IMR-90 (cell line): ENCODE results near the gene DDX46. TPM values are rescaled to one million over a fixed set of nuclear protein-coding genes. Genes with fewer than 3 reads are reported as not detected.
A peak's percentile ranks its signal among the peaks of the same experiment; 100 is the strongest.

Experiments
- ATAC-seq: fragments of 200-7000 bp; cut with Tn5 transposase; 2 replicates; pipeline ENCODE4 v1.9.1; 2020; ENCODE audit warnings: low read depth, mild to moderate bottlenecking, moderate library complexity
- BruUV-seq: library from RNA; stranded (reverse); fragments of 400-500 nt; replicated peaks from 2 replicates; lab custom pipeline; 2021; lab: Mats Ljungman, UMichigan
- CTCF ChIA-PET: fragments of 300-600 bp; formaldehyde crosslinking; extraction: SDS; loops from one replicate; lab custom pipeline; 2021; ENCODE audit warnings: antibody characterized with exemption; lab: Yijun Ruan, JAX
- POLR2A ChIA-PET: fragments of 300-600 bp; sonication (Branson Sonifier 250); formaldehyde crosslinking; loops from one replicate; lab custom pipeline; 2022; ENCODE audit warnings: antibody characterized with exemption; ENCODE audit not compliant: unreplicated experiment; lab: Charles Lee
- DNase-seq: peaks from one replicate; pipeline ENCODE4 v3.0.0; 2013
- H2AFZ ChIP-seq: replicated peaks from 2 replicates; pipeline ENCODE3; 2013; ENCODE audit warnings: low read length, mild to moderate bottlenecking; ENCODE audit not compliant: poor library complexity
- H2AK5ac ChIP-seq: 2 replicates; pipeline ENCODE4 v1.6.1; 2013; ENCODE audit warnings: low read depth, low read length, inconsistent platforms
- H2AK9ac ChIP-seq: replicated peaks from 2 replicates; pipeline ENCODE3; 2013; ENCODE audit warnings: mild to moderate bottlenecking, low read depth, low read length, moderate library complexity; ENCODE audit not compliant: poor library complexity
- H2BK120ac ChIP-seq: 2 replicates; pipeline ENCODE4 v1.6.1; 2013; ENCODE audit warnings: low read depth, low read length, inconsistent platforms
- H2BK15ac ChIP-seq: 3 replicates; pipeline ENCODE4 v1.6.1; 2013; ENCODE audit warnings: low read depth, low read length, inconsistent platforms
- H2BK20ac ChIP-seq: 2 replicates; pipeline ENCODE4 v1.6.1; 2013; ENCODE audit warnings: low read depth, mild to moderate bottlenecking, inconsistent platforms, low read length, moderate library complexity
- H2BK5ac ChIP-seq: 2 replicates; pipeline ENCODE4 v1.6.1; 2013; ENCODE audit warnings: mild to moderate bottlenecking, low read depth, low read length, inconsistent platforms; ENCODE audit not compliant: poor library complexity, severe bottlenecking
- H3K14ac ChIP-seq: replicated peaks from 2 replicates; pipeline ENCODE4 v1.6.1; 2013; ENCODE audit warnings: low read depth, low read length, inconsistent platforms
- H3K18ac ChIP-seq: 2 replicates; pipeline ENCODE4 v1.6.1; 2013; ENCODE audit warnings: low read depth, low read length, control low read depth
- H3K23ac ChIP-seq: 2 replicates; pipeline ENCODE4 v1.6.1; 2013; ENCODE audit warnings: low read depth, low read length, inconsistent platforms
- H3K27ac ChIP-seq: 2 replicates; pipeline ENCODE4 v1.5.1; 2013; ENCODE audit warnings: mild to moderate bottlenecking, control low read depth, low read length; ENCODE audit not compliant: insufficient read depth
- H3K27me3 ChIP-seq: 2 replicates; pipeline ENCODE4 v1.6.1; 2013; ENCODE audit warnings: low read length; ENCODE audit not compliant: control insufficient read depth, insufficient read depth
- H3K36me3 ChIP-seq: 2 replicates; pipeline ENCODE4 v1.6.1; 2013; ENCODE audit warnings: low read length, mixed read lengths; ENCODE audit not compliant: control insufficient read depth, insufficient read depth
- H3K4ac ChIP-seq: 2 replicates; pipeline ENCODE4 v1.6.1; 2013; ENCODE audit warnings: low read depth, low read length, inconsistent platforms
- H3K4me1 ChIP-seq: 2 replicates; pipeline ENCODE4 v1.6.1; 2013; ENCODE audit warnings: low read length, mixed read lengths; ENCODE audit not compliant: control insufficient read depth, insufficient read depth
- H3K4me2 ChIP-seq: 2 replicates; pipeline ENCODE4 v1.6.1; 2013; ENCODE audit warnings: low read depth, mild to moderate bottlenecking, control low read depth, low read length, moderate library complexity
- H3K4me3 ChIP-seq: 2 replicates; pipeline ENCODE4 v1.5.1; 2013; ENCODE audit warnings: low read depth, mild to moderate bottlenecking, control low read depth, low read length, moderate library complexity; ENCODE audit not compliant: insufficient read depth
- H3K56ac ChIP-seq: 2 replicates; pipeline ENCODE4 v1.6.1; 2013; ENCODE audit warnings: low read length, inconsistent platforms; ENCODE audit not compliant: insufficient read depth; ENCODE audit errors: extremely low read depth
- H3K79me1 ChIP-seq, 2 experiments: 2 replicates each; pipeline ENCODE4 v1.6.1; 2013; ENCODE audit warnings: low read length in 2 of 2, inconsistent platforms in 1 of 2, low read depth in 1 of 2
- H3K9ac ChIP-seq: 2 replicates; pipeline ENCODE4 v1.6.1; 2013; ENCODE audit warnings: low read depth, low read length, control low read depth
- H3K9me1 ChIP-seq: 2 replicates; pipeline ENCODE4 v1.6.1; 2013; ENCODE audit warnings: low read length, inconsistent platforms; ENCODE audit not compliant: insufficient read depth
- H3K9me3 ChIP-seq: 2 replicates; pipeline ENCODE4 v1.6.1; 2013; ENCODE audit warnings: low read length; ENCODE audit not compliant: control insufficient read depth, insufficient read depth
- H4K20me1 ChIP-seq: 2 replicates; pipeline ENCODE4 v1.6.1; 2013; ENCODE audit warnings: low read length, inconsistent platforms; ENCODE audit not compliant: insufficient read depth
- H4K5ac ChIP-seq: 2 replicates; pipeline ENCODE4 v1.6.1; 2013; ENCODE audit warnings: mild to moderate bottlenecking, low read depth, low read length, control low read depth
- H4K8ac ChIP-seq, 2 experiments: 2 replicates each; pipeline ENCODE4 v1.6.1; 2013; ENCODE audit warnings: low read depth in 2 of 2, low read length in 2 of 2, control low read depth in 1 of 2, inconsistent platforms in 1 of 2
- H4K91ac ChIP-seq: 2 replicates; pipeline ENCODE4 v1.6.1; 2013; ENCODE audit warnings: low read depth, low read length, inconsistent platforms; ENCODE audit not compliant: insufficient read depth
- BHLHE40 ChIP-seq: fragments of 150-350 bp; IDR thresholded peaks from 2 replicates; pipeline ENCODE4 v1.6.1; 2016; ENCODE audit warnings: mild to moderate bottlenecking, low read depth, low read length
- CEBPB ChIP-seq: IDR thresholded peaks from 2 replicates; pipeline ENCODE4 v1.6.1; 2012; ENCODE audit warnings: low read depth, low read length, improper control_type of control experiment
- FOS ChIP-seq: fragments of 150-350 bp; IDR thresholded peaks from 2 replicates; pipeline ENCODE4 v1.6.1; 2016; ENCODE audit warnings: low read depth, low read length
- MAFK ChIP-seq: IDR thresholded peaks from 2 replicates; pipeline ENCODE4 v1.6.1; 2012; ENCODE audit warnings: low read depth, low read length, improper control_type of control experiment
- MAZ ChIP-seq: IDR thresholded peaks from 2 replicates; pipeline ENCODE4 v1.6.1; 2012; ENCODE audit warnings: low read depth, mild to moderate bottlenecking, low read length, improper control_type of control experiment, moderate library complexity, borderline replicate concordance
- MXI1 ChIP-seq: IDR thresholded peaks from 2 replicates; pipeline ENCODE4 v1.6.1; 2012; ENCODE audit warnings: low read depth, mild to moderate bottlenecking, low read length, moderate library complexity, borderline replicate concordance
- NFE2L2 ChIP-seq: fragments of 150-350 bp; IDR thresholded peaks from 2 replicates; pipeline ENCODE4 v1.6.1; 2016; ENCODE audit warnings: low read depth, mild to moderate bottlenecking, low read length
- POLR2A ChIP-seq: IDR thresholded peaks from 2 replicates; pipeline ENCODE4 v1.6.1; 2012; ENCODE audit warnings: mild to moderate bottlenecking, low read depth, low read length
- RAD21 ChIP-seq: IDR thresholded peaks from 2 replicates; pipeline ENCODE4 v1.6.1; 2012; ENCODE audit warnings: low read length, improper control_type of control experiment
- RCOR1 ChIP-seq: IDR thresholded peaks from 2 replicates; pipeline ENCODE4 v1.6.1; 2012; ENCODE audit warnings: mild to moderate bottlenecking, low read length, improper control_type of control experiment; ENCODE audit not compliant: insufficient replicate concordance
- RFX5 ChIP-seq: IDR thresholded peaks from 2 replicates; pipeline ENCODE4 v1.8.0; 2012; ENCODE audit warnings: low read depth, mild to moderate bottlenecking, low read length, moderate library complexity
- SMC3 ChIP-seq: fragments of 150-350 bp; IDR thresholded peaks from 2 replicates; pipeline ENCODE4 v1.6.1; 2016; ENCODE audit warnings: low read depth, mild to moderate bottlenecking, antibody characterized with exemption, low read length, moderate library complexity
- WGBS, 2 experiments: methylation state at CpG; one replicate each; pipeline versions ENCODE4 v1.1.5 to v1.1.7; 2013; ENCODE audit warnings: missing lambda C conversion rate in 2 of 2; ENCODE audit not compliant: insufficient read length in 1 of 2; ENCODE audit errors: extremely low coverage in 2 of 2; 5-methylcytosine and 5-hydroxymethylcytosine counted together
- dilution Hi-C: fragments of 300-500 bp; cut with HindIII; formaldehyde crosslinking; loops from one replicate; pipeline ENCODE4 v1.14.3; 2018; ENCODE audit warnings: low sequenced_read_pairs; ENCODE audit not compliant: unreplicated experiment
- in situ Hi-C: fragments of 300-500 bp; cut with MboI; formaldehyde crosslinking; loops from 3 replicates; pipeline ENCODE4 v1.14.3; 2019; ENCODE audit warnings: low sequenced_read_pairs, inconsistent platforms, mixed read lengths
- intact Hi-C: fragments of 100-400 bp; cut with micrococcal nuclease; formaldehyde crosslinking; loops from 2 replicates; pipeline ENCODE4 v1.10.0; 2022
- polyA plus RNA-seq, 3 experiments: library from polyadenylated mRNA; depleted of rRNA; stranded (reverse); fragments of >200 nt; gene quantifications; 2 replicates each; pipeline ENCODE4 v1.2.3, GENCODE V29; 2012; ENCODE audit warnings: low replicate concordance in 1 of 3
- total RNA-seq: library from RNA; depleted of rRNA; stranded (reverse); fragments of >200 nt; gene quantifications from 2 replicates; pipeline ENCODE4 v1.2.3, GENCODE V29; 2012
- TF ChIP-seq, protein P1 (sequence below): fragments of 150-350 bp; IDR thresholded peaks from 2 replicates; pipeline ENCODE4 v1.6.1; 2017; ENCODE audit warnings: mild to moderate bottlenecking, antibody characterized with exemption, low read length, low read depth
- TF ChIP-seq, protein P2 (sequence below): fragments of 150-350 bp; IDR thresholded peaks from 2 replicates; pipeline ENCODE4 v1.6.1; 2016; ENCODE audit warnings: low read depth, mild to moderate bottlenecking, low read length, moderate library complexity, borderline replicate concordance

The DDX46 gene
- total and polyA plus RNA-seq, 2 of the 4 experiments (the other 2 are of a cell fraction): 22.5 to 26.0 TPM

DNA sequence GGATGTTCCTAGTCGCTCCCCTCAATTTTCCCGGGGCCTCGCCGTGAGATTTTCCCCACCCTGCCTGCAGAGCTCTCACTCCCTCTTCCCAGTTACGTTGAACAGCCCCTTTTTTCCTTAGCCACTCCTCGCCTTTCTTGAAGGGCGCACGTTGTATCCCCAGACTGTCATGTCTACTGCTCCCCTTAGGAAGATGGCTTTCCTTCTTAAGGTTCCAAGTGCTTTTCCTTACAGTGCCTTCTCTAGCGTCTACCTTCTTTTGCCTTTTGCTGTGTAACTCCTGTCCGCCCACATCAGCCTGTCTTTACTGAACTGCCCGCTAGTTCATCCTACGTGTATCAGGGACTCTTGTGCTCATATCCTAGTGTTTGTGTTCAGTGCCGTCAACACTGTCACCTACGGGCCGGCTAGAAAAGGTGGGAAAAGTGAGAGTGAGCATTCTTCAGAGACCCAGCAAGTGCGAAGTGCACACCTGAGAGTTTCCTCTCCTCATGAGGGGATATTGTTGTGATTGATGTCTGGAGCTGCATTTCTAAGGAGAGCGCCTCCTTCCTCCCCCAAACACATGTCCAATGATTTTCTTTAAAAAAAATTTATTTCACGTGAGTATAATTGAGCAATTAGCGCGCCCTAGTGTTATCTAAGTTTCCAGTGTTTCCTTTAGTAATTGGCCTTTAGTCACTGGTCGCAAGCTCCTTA, 19.5 kb upstream of the DDX46 start:
- Histone ChIP-seq H2AFZ (peak overlapping the region; percentile 96), H3K4me1 (peaks cover 3% of the 10 kb centered on the region; the same call in 1 of the 2 replicates), H2BK5ac (peak overlapping the region; percentile 74), H4K20me1 (peaks cover 6% of the 10 kb centered on the region; the same call in 1 of the 2 replicates), H3K14ac (peak overlapping the region; percentile 74), H4K91ac (0 out of 2 replicates have a peak overlapping the region, but pooled peaks have one; percentile 8), H2AK9ac (peak overlapping the region; percentile 73), H3K79me1 (peaks cover 10 to 33% of the 10 kb centered on the region in 2 experiments), H4K8ac (peak overlapping the region in 1 of 2 experiments; percentile 72; a peak in 1 of 4 replicates), H2BK120ac (no peak overlapping the region; the same call in 1 of the 2 replicates), H3K4ac (peak overlapping the region; percentile 44), H3K18ac (no peak overlapping the region), H2AK5ac (peak overlapping the region; percentile 5), H3K23ac (peak overlapping the region; percentile 82), H3K4me2 (peak overlapping the region; percentile 94), H2BK20ac (no peak overlapping the region), H4K5ac (no peak overlapping the region; the same call in 1 of the 2 replicates), H2BK15ac (no peak overlapping the region), H3K27ac (peak overlapping the region; percentile 65), H3K56ac (peak overlapping the region; percentile 40; the same call in 1 of the 2 replicates), H3K9me3 (no peaks in the 10 kb centered on the region), H3K4me3 (peak overlapping the region; percentile 96), H3K9ac (peak overlapping the region; percentile 79), H3K36me3 (peaks cover 3% of the 10 kb centered on the region; the same call in 1 of the 2 replicates), H3K9me1 (no peaks in the 10 kb centered on the region; the same call in 1 of the 2 replicates), H3K27me3 (no peaks in the 10 kb centered on the region)
- intact Hi-C loops (loop anchor here (1.0 to 5.0 kb wide), 3 partner anchors 112 to 528 kb away; partner anchors contain the start of gene PCBD2), dilution Hi-C loops (no loop called here), in situ Hi-C loops (no loop called here)
- 0% methylated on average over 6 of the region's 21 CpGs; no CpG with 5 or more reads in 1 of the 2 experiments for WGBS, 2 experiments
- DNase-seq (peak; percentile 49), ATAC-seq (peak; percentile 13)
- no TSS peak for BruUV-seq
- POLR2A ChIA-PET: interaction anchor here (0.6 kb wide), 1 partner anchor 113 kb away, joined by 3 read pairs; no protein-coding TSS in a partner anchor
- CTCF ChIA-PET: interaction anchor here (0.6 to 2.8 kb wide), 6 partner anchors 14 to 99 kb away, joined by 3 to 8 read pairs (median 5); partner anchors contain the start of gene DDX46
- TF ChIP-seq FOS: no peak
- no peak for TF ChIP-seq MAZ
- peak; percentile 46; the same call in 1 of the 2 replicates for TF ChIP-seq BHLHE40
- no peak for TF ChIP-seq CEBPB
- TF ChIP-seq, protein P1, sequence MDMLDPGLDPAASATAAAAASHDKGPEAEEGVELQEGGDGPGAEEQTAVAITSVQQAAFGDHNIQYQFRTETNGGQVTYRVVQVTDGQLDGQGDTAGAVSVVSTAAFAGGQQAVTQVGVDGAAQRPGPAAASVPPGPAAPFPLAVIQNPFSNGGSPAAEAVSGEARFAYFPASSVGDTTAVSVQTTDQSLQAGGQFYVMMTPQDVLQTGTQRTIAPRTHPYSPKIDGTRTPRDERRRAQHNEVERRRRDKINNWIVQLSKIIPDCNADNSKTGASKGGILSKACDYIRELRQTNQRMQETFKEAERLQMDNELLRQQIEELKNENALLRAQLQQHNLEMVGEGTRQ: no peak
- TF ChIP-seq RCOR1: no peak
- TF ChIP-seq, protein P2, sequence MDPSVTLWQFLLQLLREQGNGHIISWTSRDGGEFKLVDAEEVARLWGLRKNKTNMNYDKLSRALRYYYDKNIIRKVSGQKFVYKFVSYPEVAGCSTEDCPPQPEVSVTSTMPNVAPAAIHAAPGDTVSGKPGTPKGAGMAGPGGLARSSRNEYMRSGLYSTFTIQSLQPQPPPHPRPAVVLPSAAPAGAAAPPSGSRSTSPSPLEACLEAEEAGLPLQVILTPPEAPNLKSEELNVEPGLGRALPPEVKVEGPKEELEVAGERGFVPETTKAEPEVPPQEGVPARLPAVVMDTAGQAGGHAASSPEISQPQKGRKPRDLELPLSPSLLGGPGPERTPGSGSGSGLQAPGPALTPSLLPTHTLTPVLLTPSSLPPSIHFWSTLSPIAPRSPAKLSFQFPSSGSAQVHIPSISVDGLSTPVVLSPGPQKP: no peak
- peak; percentile 82; the same call in 1 of the 2 replicates for TF ChIP-seq MXI1
- TF ChIP-seq RFX5: no peak
- 0 out of 2 replicates have a peak, but pooled peaks have one; percentile 1 for TF ChIP-seq RAD21
- no peak for TF ChIP-seq MAFK
- no peak for TF ChIP-seq POLR2A
- no peak for TF ChIP-seq SMC3
- no peak for TF ChIP-seq NFE2L2
